HFFc6 (cell line): ENCODE results near the gene GHR. TPM values are rescaled to one million over a fixed set of nuclear protein-coding genes. Genes with fewer than 3 reads are reported as not detected.

Source experiments
- DNase-seq: peaks from one replicate; pipeline ENCODE4 v3.0.0-alpha.2; 2018
- H3K27ac Mint-ChIP-seq: 2 replicates; pipeline ENCODE4 v1.8.0; 2020; ENCODE audit warnings: mild to moderate bottlenecking, mixed read lengths
- H3K27me3 Mint-ChIP-seq: 2 replicates; pipeline ENCODE4 v1.8.0; 2021; ENCODE audit warnings: mild to moderate bottlenecking, moderate library complexity, mixed read lengths; ENCODE audit not compliant: insufficient read depth
- H3K36me3 Mint-ChIP-seq: 2 replicates; pipeline ENCODE4 v1.8.0; 2021; ENCODE audit warnings: low read depth, mixed read lengths
- H3K4me1 Mint-ChIP-seq: 2 replicates; pipeline ENCODE4 v1.8.0; 2020; ENCODE audit warnings: low read depth, mixed read lengths
- H3K4me3 Mint-ChIP-seq: 2 replicates; pipeline ENCODE4 v1.8.0; 2020; ENCODE audit warnings: mild to moderate bottlenecking, moderate library complexity, mixed read lengths
- H3K9me3 Mint-ChIP-seq: 2 replicates; pipeline ENCODE4 v1.8.0; 2020; ENCODE audit warnings: mild to moderate bottlenecking, mixed read lengths
- CTCF ChIP-seq: fragments of 200-600 bp; sonication (generic); IDR thresholded peaks from 2 replicates; pipeline ENCODE4 v1.5.0; 2021; ENCODE audit warnings: antibody characterized with exemption, mild to moderate bottlenecking
- total RNA-seq, 6 experiments: library from RNA; stranded (reverse); fragmentation: NEBNext Ultra II Directional; extraction: Animal tissue kit (Norgen Biotek cat#: 25700); gene quantifications; 2 replicates in 1 of 6; 3 replicates in 5 of 6; pipeline ENCODE4 v1.2.3, GENCODE V29; 2021

The GHR gene
- total RNA-seq, 6 experiments from 2014 or later, result 1.3 to 2.1 (median 1.6) TPM

DNA sequence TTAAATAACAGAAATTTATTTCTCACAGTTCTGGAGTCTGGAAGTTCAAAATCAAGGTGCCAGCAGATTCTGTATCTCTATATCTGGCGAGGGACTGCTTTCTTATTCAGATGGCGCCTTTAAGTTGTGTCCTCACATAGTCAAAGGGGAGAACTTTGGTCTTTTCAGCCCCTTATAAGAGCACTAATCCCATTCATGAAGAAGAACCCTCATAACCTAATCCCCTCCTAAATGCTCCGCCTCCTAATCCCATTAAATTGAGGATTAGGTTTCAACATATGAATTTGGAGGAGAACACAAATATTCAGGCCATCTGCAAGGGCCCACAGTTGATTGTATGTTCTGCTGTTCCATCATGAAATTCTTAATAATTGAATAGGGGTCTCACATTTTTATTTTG, 322.6 kb downstream of the GHR start:
- no peak for TF ChIP-seq CTCF
- no peak for DNase-seq
- Mint-ChIP-seq H3K9me3 (no peaks in the 10 kb centered on the region), H3K4me3 (no peak overlapping the region), H3K27ac (no peak overlapping the region), H3K4me1 (no peaks in the 10 kb centered on the region), H3K27me3 (peaks cover 5% of the 10 kb centered on the region), H3K36me3 (no peaks in the 10 kb centered on the region)

DNA sequence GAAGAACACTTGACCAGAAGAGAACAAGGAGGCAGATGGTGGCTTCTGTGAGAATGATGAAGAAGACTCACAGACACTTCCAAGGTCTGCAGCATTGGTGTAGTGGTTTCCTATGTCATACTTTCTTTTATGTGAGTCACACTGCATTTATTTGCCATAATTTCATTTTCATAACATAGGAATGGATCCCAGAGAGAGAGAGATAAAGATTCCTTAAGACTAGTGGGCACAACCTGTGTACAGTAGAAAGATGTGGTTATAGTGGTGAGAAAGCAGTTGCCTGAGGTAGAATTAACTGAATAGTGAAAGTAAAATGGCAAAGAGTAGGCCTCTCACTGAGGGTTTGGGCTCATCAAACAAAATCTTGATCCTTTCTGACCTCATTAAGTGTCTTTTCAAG, 325.8 kb downstream of the GHR start:
- H3K27me3 Mint-ChIP-seq, result peaks cover 5% of the 10 kb centered on the region
- no peaks in the 10 kb centered on the region for H3K4me1 Mint-ChIP-seq
- TF ChIP-seq CTCF, result no peak
- no peaks in the 10 kb centered on the region for H3K36me3 Mint-ChIP-seq
- H3K4me3 Mint-ChIP-seq, result no peak overlapping the region
- H3K27ac Mint-ChIP-seq, result no peak overlapping the region
- DNase-seq, result no peak
- no peaks in the 10 kb centered on the region for H3K9me3 Mint-ChIP-seq

GRCh38 chr5:42750507-42750906, 327.3 kb downstream of the GHR start:
- TF ChIP-seq CTCF, result no peak
- no peak for DNase-seq
- no peak overlapping the region for H3K4me3 Mint-ChIP-seq
- H3K27me3 Mint-ChIP-seq, result peaks cover 5% of the 10 kb centered on the region
- H3K4me1 Mint-ChIP-seq, result no peaks in the 10 kb centered on the region
- H3K9me3 Mint-ChIP-seq, result no peaks in the 10 kb centered on the region
- H3K36me3 Mint-ChIP-seq, result no peaks in the 10 kb centered on the region
- H3K27ac Mint-ChIP-seq, result no peak overlapping the region

GRCh38 chr5:42751044-42751443, 327.8 kb downstream of the GHR start:
- Mint-ChIP-seq H3K4me3 (no peak overlapping the region), H3K36me3 (no peaks in the 10 kb centered on the region), H3K27me3 (peaks cover 5% of the 10 kb centered on the region), H3K9me3 (no peaks in the 10 kb centered on the region), H3K4me1 (no peaks in the 10 kb centered on the region), H3K27ac (no peak overlapping the region)
- TF ChIP-seq CTCF, result no peak
- DNase-seq, result no peak

DNA sequence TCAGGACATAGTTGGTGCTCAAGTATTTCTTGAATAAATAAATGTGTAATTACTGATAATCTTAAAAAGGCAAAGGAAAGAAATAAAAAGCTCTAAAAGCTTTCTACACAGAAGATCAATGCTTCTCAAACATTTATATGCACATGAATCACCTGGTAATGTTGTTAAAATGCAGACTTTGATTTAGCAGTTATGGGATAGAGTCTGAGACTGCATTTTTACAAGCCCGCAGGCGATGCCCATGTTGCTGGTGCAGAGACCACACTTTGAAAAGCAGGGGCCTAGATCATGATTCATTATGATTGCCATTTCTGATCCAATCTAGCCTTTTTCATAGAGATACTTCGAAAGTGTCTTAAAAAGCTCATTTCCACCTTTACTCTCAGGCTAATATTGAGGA, 329.9 kb downstream of the GHR start:
- DNase-seq, result no peak
- Mint-ChIP-seq H3K4me3 (no peak overlapping the region), H3K27me3 (peaks cover 6% of the 10 kb centered on the region), H3K4me1 (peaks cover 10% of the 10 kb centered on the region), H3K9me3 (no peaks in the 10 kb centered on the region), H3K27ac (no peak overlapping the region), H3K36me3 (no peaks in the 10 kb centered on the region)
- TF ChIP-seq CTCF, result no peak
